Esophagus muscularis mucosa (tissue), 4 donors: ENCODE measurements around the gene ELAC2.

Experiments
- CTCF ChIP-seq, 3 experiments: fragments of 200-600 bp in 2 of 3; fragments of 450-650 bp in 1 of 3; sonication (generic) in 2 of 3; IDR thresholded peaks; one replicate each; pipeline ENCODE4 v1.5.1; 2017 to 2019; ENCODE audit warnings: antibody characterized with exemption in 3 of 3, mild to moderate bottlenecking in 2 of 3, moderate library complexity in 1 of 3
- EP300 ChIP-seq: sonication (generic); formaldehyde crosslinking; IDR thresholded peaks from one replicate; pipeline ENCODE4 v1.6.1; 2017; ENCODE audit warnings: antibody characterized with exemption
- POLR2A ChIP-seq: fragments of 450-650 bp; IDR thresholded peaks from one replicate; pipeline ENCODE4 v1.6.1; 2017; ENCODE audit warnings: antibody characterized with exemption, moderate library complexity, mild to moderate bottlenecking, low read depth
- POLR2AphosphoS5 ChIP-seq, 2 donors: sonication (generic); formaldehyde crosslinking; IDR thresholded peaks; one replicate each; pipeline ENCODE4 v1.6.1; 2017; ENCODE audit warnings: antibody characterized with exemption in 2 of 2

DNA sequence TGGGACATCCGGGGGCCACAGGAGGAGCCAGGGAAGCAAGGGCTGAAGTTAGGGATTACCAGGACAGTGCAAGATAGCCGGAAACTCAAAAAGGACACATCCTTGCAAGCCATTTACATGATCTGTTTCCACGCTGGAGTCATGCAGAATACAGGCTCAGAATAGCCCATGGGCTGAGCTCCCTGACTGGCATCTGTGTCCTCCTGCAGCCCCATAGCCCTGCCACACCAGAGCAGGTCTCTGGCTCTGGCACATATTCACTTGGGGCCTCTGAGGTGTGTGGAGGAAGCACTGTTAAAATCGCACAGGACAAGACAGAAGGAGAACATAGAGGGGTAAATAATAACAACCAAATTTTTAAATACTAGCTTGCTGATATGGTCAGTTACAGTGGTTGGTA is 65.8 kb downstream of the ELAC2 start:
- TF ChIP-seq EP300: no peak
- TF ChIP-seq CTCF (IDR thresholded peaks at IDR 0.05): no peak
- no peak for TF ChIP-seq POLR2A
- TF ChIP-seq POLR2AphosphoS5 (IDR thresholded peaks at IDR 0.05): no peak
